HG03196 (cell line): Measurements from ENCODE around the gene OR2L2.
"Not testable (repeated sequence)": the region's sequence is repeated elsewhere in the genome, so short reads cannot be mapped to it uniquely, and the experiment has no call there.

Experiments used
- ATAC-seq: cut with Tn5 transposase; IDR thresholded peaks from one replicate; pipeline ENCODE4 v1.9.1; 2021; ENCODE audit not compliant: unreplicated experiment

The OR2L2 gene, protein sequence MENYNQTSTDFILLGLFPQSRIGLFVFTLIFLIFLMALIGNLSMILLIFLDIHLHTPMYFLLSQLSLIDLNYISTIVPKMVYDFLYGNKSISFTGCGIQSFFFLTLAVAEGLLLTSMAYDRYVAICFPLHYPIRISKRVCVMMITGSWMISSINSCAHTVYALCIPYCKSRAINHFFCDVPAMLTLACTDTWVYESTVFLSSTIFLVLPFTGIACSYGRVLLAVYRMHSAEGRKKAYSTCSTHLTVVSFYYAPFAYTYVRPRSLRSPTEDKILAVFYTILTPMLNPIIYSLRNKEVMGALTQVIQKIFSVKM

DNA sequence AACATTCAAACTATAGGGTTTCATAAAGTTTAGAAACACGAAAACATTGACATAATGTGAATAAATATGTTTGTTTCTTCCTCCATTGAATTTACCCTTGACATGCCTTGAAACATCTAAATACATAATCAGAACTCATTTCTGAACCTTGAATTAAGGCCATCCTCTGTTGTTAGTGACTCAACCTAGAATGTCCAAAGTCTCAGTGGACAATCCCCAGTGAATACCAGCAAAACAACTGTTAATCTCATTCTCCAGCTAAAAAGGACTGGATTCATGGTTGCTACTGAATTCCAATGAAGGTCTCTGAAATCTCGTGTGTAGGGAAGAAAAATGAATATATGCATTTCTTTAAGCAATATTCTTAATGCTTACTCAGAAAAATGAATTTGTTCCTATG lies at the start of gene OR2L2:
OR2L2 (plus strand) TSS at position 301 of the 400 bp plus-strand sequence. CDS start 8,198 bp downstream, outside the sequence.
- ATAC-seq: no peak

DNA sequence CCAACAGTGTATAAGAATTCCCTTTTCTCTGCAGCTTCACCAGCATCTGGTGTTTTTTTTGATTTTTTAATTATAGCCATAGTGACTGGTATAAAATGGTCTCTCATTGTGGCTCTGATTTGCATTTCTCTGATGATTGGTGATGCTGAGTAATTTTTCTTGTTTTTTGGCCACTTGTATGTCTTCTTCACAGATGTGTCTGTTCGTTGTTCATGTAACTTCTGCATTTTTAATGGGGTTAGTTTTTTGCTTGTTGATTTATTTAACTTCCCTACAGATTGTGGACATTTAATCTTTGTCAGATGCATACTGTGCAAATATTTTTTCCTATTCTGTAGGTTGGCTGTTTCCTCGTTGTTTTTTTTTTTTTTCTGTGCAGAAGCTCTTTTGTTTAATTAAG lies 36.9 kb upstream of the OR2L2 start:
- no peak for ATAC-seq

DNA sequence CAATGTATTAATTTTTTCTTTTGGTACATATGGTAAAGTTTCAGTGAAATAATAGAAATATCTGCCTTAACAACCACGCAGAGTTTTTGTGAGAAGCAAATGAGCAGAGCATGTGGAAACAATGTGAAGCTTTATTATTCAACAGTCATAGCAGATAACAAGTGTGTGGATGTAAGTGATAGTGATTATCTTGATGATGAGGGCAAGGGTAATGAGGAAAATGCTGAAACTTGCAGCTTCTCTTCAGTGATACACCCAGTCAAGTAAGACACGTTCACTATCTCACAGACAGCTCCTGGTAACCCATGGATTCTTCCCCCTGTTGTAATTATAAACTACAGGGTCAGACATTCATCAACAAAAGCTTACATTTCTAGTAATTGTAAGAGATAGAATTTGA lies 31.1 kb upstream of the OR2L2 start:
- ATAC-seq: no peak

DNA sequence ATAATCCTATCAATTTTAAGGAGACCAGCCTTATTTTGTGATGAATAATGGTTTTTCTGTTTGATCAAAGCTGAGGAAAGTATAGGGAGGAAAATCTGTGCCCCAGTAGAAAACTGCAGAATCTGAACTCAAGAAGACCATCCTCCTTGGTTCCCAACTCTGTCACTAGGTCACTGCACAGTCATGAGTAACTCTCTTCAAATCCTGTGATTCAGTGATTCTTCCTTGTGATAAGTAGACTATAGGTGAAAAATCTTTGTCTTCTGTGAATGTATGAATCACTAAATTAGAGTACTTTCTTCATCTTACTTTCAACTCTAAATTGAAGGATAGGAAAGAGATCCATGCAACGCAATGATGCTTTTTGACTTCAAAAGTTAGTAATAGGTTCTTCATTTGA lies 29.7 kb upstream of the OR2L2 start:
- ATAC-seq: no peak

DNA sequence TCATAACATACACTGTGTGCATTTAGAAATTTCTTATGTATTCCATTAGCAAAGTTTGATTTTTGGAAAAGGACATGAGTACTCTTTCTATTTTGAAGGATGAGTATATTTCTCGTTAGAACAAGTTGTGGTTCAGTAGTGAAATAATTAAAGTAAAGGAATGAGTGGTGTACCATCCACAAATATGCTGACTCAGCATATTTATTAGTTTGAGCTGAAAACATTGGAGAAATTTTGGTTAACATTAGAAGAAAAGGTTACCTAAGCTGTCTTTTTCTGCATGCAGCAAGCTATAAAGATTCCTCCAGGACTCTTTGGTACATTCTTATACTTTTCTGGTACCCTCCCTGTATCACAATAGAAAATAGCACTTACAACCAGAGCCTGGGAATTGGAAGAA lies 22.1 kb upstream of the OR2L2 start:
- no peak for ATAC-seq

DNA sequence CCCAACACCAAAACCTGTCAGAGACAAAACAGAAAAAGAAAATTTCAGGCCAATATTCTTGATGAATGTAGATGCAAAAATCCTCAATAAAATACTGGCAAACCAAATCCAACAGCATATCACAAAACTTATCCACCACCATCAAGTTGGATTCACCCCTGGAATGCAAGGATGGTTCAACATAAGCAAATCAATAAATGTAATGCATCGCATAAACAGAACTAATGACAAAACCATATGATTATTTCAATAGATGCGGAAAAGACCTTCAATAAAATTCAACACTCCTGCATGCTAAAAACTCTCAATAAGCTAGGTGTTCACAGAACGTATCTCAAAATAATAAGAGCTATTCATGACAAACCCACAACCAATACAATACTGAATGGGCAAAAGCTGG lies 20.2 kb upstream of the OR2L2 start:
- ATAC-seq: no peak

DNA sequence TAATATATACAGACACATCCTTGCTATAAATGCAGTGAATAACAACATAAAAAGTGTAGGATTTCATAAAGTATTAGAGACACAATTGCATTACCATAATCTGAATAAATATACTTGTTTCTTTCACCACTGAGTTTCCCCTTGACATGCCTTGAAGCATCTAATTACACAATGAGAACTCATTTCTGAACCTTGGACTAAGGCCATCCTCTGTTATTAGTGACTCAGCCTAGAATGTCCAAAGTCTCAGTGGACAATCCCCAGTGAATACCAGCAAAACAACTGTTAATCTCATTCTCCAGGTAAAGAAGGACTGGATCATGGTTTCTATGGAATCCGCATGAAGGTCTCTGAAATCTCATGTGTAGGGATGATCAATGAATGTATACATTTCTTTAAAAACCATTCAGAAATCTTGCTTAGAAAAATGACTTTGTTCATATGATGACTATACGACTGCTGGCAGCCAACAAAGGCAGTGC lies 16.6 kb upstream of the OR2L2 start, which contains the start of gene OR2L5:
OR2L5 (plus strand) TSS at position 432 of the 482 bp plus-strand sequence. CDS start 8,288 bp downstream, outside the sequence.
- ATAC-seq: no peak

DNA sequence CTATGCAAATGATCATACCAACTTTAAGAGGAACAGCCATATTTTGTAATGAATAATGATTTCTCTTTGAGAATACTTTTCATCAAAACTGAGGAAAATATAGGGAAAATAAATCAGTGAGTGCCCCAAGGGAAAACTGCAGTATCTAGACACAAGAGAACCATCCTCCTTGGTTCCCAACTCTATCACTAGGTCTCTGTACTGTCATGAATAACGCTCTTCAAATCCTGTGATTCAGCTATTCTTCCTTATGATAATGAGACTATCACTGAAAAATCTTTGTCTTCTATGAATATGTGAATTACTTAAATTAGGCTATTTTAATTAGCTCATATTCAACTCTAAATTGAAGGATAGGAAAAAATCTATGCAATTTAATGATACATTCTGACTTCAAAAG lies 14.1 kb upstream of the OR2L2 start:
- ATAC-seq: no peak

DNA sequence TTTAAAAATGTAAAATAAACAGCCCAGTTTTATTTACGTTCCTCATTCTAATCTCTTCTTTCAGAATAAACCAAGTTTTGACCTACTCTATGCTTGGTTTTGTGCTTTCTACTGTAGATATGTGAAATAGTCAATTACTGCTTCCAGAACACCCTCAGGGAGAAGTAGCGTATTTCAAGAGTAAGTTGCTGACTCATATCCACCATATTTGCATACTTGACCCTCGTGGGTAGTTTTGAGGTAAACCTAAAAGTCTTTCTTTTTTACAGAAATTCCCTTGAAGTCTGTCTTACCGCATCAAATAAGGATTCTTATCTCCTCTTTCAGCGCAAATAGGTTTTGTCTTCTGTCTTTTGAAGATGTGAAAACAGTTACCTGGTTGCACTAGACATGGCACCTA lies 15.3 kb downstream of the OR2L2 start:
- no peak for ATAC-seq

DNA sequence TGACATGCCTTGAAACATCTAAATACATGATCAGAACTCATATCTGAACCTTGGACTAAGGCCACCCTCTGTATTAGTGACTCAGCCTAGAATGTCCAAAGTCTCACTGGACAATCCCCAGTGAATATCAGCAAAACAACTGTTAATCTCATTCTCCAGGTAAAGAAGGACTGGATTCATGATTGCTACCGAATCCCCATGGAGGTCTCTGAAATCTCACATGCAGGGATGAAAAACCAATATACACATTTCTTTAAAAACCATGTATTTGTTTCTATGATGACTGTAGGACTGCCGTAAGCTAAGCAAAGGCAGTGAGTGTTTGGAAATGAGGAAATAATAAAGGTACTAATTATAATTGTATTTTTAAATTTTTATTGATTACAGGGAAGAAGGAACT lies 16.7 kb downstream of the OR2L2 start, which contains the start of gene OR2L3:
OR2L3 (plus strand) TSS at position 301 of the 400 bp plus-strand sequence. CDS start 13,846 bp downstream, outside the sequence.
- ATAC-seq: no peak

DNA sequence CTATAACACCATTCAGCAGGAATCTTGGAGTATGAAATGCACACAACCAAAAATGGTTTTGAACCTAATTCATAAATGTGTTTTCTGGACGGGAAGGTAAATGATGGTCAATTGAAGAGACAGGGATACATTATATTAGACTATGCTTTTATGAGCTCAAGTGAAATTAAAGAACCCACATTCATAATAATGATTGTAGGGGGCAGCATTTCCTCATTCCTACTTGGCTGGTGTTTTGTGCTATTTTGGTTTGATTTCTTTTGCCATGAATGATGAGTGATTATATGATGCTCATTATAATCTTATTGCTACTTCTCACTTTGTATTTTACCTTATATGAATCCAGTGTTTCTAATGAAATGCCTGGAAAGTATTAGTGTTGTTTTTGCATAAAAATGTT lies 17.1 kb downstream of the OR2L2 start:
- no peak for ATAC-seq

DNA sequence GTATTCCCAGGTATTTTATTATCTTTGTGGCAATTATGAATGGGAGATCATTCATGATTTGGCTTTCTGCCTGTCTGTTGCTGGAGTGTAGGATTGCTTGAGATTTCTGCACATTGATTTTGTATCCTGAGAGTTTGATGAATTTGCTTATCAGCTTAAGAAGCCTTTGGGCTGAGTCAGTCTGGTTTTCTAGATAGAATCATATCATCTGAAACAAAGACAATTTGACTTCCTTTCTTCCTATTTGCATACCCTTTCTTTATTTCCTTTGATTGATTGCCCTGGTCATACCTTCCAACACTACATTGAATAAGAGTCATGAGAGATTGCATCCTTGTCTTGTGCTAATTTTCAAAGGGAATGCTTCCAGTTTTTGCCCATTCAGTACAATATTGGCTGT lies 24.8 kb downstream of the OR2L2 start:
- no peak for ATAC-seq

DNA sequence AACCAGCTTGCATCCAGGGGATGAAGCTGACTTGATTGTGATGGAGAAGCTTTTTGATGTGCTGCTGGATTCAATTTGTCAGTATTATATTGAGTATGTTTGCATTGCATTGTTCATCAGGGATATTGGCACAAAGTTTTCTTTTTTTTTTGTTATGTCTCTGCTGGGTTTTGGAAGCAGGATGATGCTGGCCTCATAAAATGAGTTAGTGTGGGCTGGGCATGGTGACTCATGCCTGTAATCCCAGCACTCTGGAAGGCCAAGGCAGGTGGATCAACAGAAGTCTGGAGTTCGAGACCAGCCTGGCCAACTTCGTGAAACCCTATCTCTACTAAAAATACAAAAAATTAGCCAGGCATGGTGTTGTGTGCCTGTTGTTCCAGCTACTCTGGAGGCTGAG lies 25.4 kb downstream of the OR2L2 start:
- ATAC-seq: no peak

DNA sequence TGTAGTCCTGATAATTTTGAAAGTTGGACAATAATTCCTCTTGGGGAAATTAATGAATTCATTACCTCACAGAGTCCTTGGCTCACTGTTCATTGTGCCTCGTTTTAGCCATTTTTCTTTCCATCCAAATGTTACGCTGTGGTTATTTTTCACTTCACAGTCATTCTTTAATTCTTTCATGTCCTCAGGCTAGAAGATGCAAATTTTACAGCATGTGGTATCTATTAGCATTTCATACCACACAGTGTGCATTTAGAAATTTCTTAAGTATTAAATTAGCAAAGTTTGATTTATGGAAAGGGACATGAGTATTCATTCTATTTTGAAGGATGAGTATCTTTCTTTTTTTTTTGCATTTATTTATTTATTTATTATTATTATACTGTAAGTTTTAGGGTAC lies 35.2 kb downstream of the OR2L2 start:
- ATAC-seq: no peak

DNA sequence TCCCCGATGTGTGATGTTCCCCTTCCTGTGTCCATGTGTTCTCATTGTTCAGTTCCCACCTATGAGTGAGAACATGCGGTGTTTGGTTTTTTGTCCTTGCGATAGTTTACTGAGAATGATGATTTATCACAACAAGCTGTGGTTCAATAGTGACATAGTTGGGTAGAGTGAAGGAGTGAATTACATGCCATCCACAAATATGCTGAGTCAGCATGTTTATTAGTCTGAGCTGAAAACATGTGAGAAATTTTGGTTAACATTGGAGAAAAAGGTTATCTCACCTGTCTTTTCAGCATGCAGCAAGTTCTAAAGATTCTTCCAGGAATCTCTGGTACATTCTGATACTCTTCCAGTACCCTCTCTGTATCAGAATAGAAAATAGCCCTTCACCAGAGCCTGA lies 35.7 kb downstream of the OR2L2 start:
- ATAC-seq: no peak

DNA sequence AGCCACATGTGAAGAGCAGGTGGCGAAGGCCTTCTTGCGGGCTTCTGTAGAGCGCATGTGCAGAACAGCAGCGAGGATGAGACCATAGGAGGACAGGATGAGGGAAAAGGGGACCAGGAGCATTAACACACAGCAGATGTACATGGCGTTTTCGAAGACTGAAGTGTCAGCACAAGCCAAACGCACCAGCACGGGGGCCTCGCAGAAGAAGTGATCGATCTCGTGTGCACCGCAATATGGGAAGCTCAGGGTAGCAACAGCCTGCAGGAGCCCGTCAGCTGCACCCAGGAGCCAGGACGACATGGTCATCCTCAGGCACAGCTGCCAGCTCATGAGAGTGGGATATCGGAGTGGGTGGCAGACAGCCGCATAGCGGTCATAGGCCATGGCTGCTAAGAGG lies 54.0 kb downstream of the OR2L2 start:
- not testable (repeated sequence) for ATAC-seq
